CD4-positive, CD25-positive, alpha-beta regulatory T cell (primary cell): ENCODE results near the gene DHRS13. TPM values are rescaled to one million over a fixed set of nuclear protein-coding genes. Genes with fewer than 3 reads are reported as not detected.
A peak's percentile ranks its signal among the peaks of the same experiment; 100 is the strongest.
"Not testable (repeated sequence)": the region's sequence is repeated elsewhere in the genome, so short reads cannot be mapped to it uniquely, and the experiment has no call there.

Source experiments
- ATAC-seq, 2 donors: fragments of 150-1000 bp; cut with Tn5 transposase; one replicate each; pipeline ENCODE4 v1.10.0; 2021; ENCODE audit warnings: low read depth in 2 of 2, moderate number of reproducible peaks in 2 of 2, moderate library complexity in 1 of 2
- DNase-seq, 3 donors: peaks; one replicate each; pipeline versions ENCODE4 v3.0.0 to v3.0.0-alpha.2; 2012 to 2022; ENCODE audit warnings: mixed read lengths in 1 of 3
- H3K27ac ChIP-seq: one replicate; pipeline ENCODE4 v1.7.0; 2013; ENCODE audit warnings: mild to moderate bottlenecking, low read length; ENCODE audit not compliant: insufficient read depth, poor library complexity, severe bottlenecking
- H3K27me3 ChIP-seq: one replicate; pipeline ENCODE4 v1.7.0; 2013; ENCODE audit warnings: low read length; ENCODE audit not compliant: control insufficient read depth, insufficient read depth
- H3K36me3 ChIP-seq: one replicate; pipeline ENCODE4 v1.7.0; 2013; ENCODE audit warnings: mild to moderate bottlenecking, low read length, moderate library complexity; ENCODE audit not compliant: control insufficient read depth, insufficient read depth
- H3K4me1 ChIP-seq: 2 replicates; pipeline ENCODE4 v1.7.0; 2013; ENCODE audit warnings: mild to moderate bottlenecking, low read length; ENCODE audit not compliant: insufficient read depth, control insufficient read depth, poor library complexity, severe bottlenecking
- H3K4me3 ChIP-seq: one replicate; pipeline ENCODE4 v1.7.0; 2013; ENCODE audit warnings: low read depth, mild to moderate bottlenecking, low read length, moderate library complexity
- H3K9me3 ChIP-seq, 2 experiments: 1 replicate in 1 of 2; 2 replicates in 1 of 2; pipeline ENCODE4 v1.7.0; 2013; ENCODE audit warnings: low read length in 2 of 2, mild to moderate bottlenecking in 1 of 2, moderate library complexity in 1 of 2; ENCODE audit not compliant: control insufficient read depth in 2 of 2
- H3K27ac Mint-ChIP-seq, 3 donors: one replicate each; pipeline ENCODE4 v1.8.0; 2020 to 2022; ENCODE audit warnings: mild to moderate bottlenecking in 3 of 3, mixed read lengths in 3 of 3, moderate library complexity in 2 of 3
- H3K27me3 Mint-ChIP-seq: one replicate; pipeline ENCODE4 v1.8.0; 2022; ENCODE audit warnings: mild to moderate bottlenecking, mixed read lengths
- H3K36me3 Mint-ChIP-seq: one replicate; pipeline ENCODE4 v1.8.0; 2020; ENCODE audit warnings: mixed read lengths
- H3K4me1 Mint-ChIP-seq, 4 donors: one replicate each; pipeline ENCODE4 v1.8.0; 2020 to 2022; ENCODE audit warnings: mixed read lengths in 4 of 4, mild to moderate bottlenecking in 1 of 4
- H3K4me3 Mint-ChIP-seq, 4 donors: one replicate each; pipeline ENCODE4 v1.8.0; 2020 to 2022; ENCODE audit warnings: mild to moderate bottlenecking in 4 of 4, mixed read lengths in 4 of 4, moderate library complexity in 3 of 4
- H3K9me3 Mint-ChIP-seq, 7 donors: one replicate each; pipeline ENCODE4 v1.8.0; 2020 to 2022; ENCODE audit warnings: mixed read lengths in 7 of 7, mild to moderate bottlenecking in 3 of 7, moderate library complexity in 2 of 7
- polyA plus RNA-seq, 4 donors: library from polyadenylated mRNA; unstranded; fragments of 300-500 nt; fragmentation: Illumina TruSeq; gene quantifications; one replicate each; pipeline ENCODE4 v1.2.3, GENCODE V29; 2021
- total RNA-seq: library from RNA; stranded (reverse); gene quantifications from one replicate; pipeline ENCODE4 v1.2.3, GENCODE V29; 2022

The DHRS13 gene
- total and polyA plus RNA-seq, 5 donors from 2014 or later = 15.0 to 21.1 (median 18.8) TPM

DNA sequence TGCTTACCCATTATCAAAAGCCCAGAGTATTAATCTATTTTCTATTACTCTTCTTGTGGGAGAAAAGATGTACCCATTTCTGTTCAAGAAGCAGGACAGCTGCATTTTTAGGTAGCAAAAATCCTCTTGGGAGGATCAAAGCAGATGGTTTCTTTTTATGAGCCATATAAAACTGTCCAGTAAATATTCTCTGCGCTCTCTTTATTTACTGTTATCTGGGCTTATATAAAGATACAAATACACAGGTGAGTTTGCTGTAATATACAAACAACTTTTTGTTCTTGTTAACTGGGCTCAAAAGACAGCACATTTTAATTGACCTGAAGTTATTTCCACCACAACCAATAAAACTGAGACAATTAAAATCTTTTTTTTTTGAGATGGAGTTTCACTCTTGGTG is 38.4 kb upstream of the DHRS13 start:
- Mint-ChIP-seq H3K9me3 (peaks cover 0 to 1% (median 0%) of the 10 kb centered on the region in 7 donors), H3K4me1 (peaks cover 60 to 93% (median 76%) of the 10 kb centered on the region in 4 donors), H3K27me3 (no peaks in the 10 kb centered on the region), H3K27ac (no peak overlapping the region), H3K4me3 (no peak overlapping the region), H3K36me3 (peaks cover 34% of the 10 kb centered on the region)
- Histone ChIP-seq H3K4me3 (no peak overlapping the region), H3K4me1 (peaks cover 76% of the 10 kb centered on the region), H3K9me3 (no peaks in the 10 kb centered on the region), H3K27ac (no peak overlapping the region), H3K27me3 (no peaks in the 10 kb centered on the region), H3K36me3 (peaks cover 41% of the 10 kb centered on the region)
- DNase-seq (no peak), ATAC-seq (no peak)

DNA sequence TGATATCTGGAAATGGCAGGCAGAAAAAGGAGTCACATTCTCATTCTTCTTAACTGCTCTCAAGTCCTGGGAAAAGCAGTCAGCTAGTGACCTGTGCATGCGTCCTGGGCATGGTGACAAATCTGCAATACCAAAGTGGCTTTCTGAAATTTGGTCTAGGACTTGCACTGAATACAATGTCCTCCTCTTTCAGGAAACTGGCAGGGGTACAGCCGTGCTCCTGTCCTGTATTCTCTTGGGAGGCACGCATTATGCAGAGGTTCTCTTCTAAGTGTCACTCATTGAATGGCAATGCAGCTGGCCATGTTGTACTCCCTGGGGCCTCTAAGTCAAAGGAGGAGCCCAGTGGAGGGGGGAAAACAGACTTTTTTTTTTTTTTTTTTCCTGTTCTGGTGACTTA is 37.8 kb upstream of the DHRS13 start:
- no peak overlapping the region for H3K27ac ChIP-seq
- Mint-ChIP-seq H3K4me3 (peak overlapping the region in 3 of 4 donors; percentile 5 to 59 (median 52)), H3K4me1 (peaks cover 60 to 93% (median 76%) of the 10 kb centered on the region in 4 donors), H3K9me3 (peaks cover 0 to 1% (median 0%) of the 10 kb centered on the region in 7 donors), H3K36me3 (peaks cover 33% of the 10 kb centered on the region), H3K27me3 (no peaks in the 10 kb centered on the region), H3K27ac (peak overlapping the region; percentile 38 to 66 (median 51))
- ATAC-seq (no peak), DNase-seq (no peak)
- H3K27me3 ChIP-seq = no peaks in the 10 kb centered on the region
- H3K9me3 ChIP-seq = no peaks in the 10 kb centered on the region
- H3K4me3 ChIP-seq = peak overlapping the region; percentile 46
- H3K4me1 ChIP-seq = peaks cover 76% of the 10 kb centered on the region
- H3K36me3 ChIP-seq = peaks cover 41% of the 10 kb centered on the region

DNA sequence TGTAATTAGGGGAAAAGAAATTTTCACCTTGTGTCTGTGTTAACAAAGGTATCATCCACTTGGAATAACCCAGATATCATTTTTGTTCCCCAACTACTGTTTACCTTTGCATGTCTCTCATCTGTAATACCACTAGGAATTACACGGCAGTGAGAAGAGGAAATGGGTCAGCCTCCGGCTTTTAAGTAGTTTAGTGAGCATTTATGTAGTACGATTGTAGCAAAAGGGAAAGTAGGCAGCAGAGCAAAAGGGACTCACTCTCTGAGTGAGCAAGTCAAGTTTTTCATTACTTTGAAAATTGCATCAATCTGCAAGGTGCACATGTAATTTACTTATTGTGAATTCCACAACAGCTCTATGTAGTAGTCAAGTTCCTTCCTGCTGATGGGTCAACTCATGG is 37.3 kb upstream of the DHRS13 start:
- H3K9me3 ChIP-seq = no peaks in the 10 kb centered on the region
- Mint-ChIP-seq H3K4me1 (peaks cover 57 to 93% (median 74%) of the 10 kb centered on the region in 4 donors), H3K9me3 (peaks cover 0 to 1% (median 0%) of the 10 kb centered on the region in 7 donors), H3K27ac (peak overlapping the region; percentile 20 to 51 (median 38)), H3K27me3 (no peaks in the 10 kb centered on the region), H3K4me3 (peak overlapping the region in 3 of 4 donors; percentile 17 to 59 (median 52)), H3K36me3 (peaks cover 28% of the 10 kb centered on the region)
- H3K4me1 ChIP-seq = peaks cover 77% of the 10 kb centered on the region
- no peaks in the 10 kb centered on the region for H3K27me3 ChIP-seq
- ATAC-seq = no peak
- H3K27ac ChIP-seq = no peak overlapping the region
- H3K4me3 ChIP-seq = peak overlapping the region; percentile 46
- peak in 1 of 3 donors; percentile 25 for DNase-seq
- H3K36me3 ChIP-seq = peaks cover 36% of the 10 kb centered on the region

DNA sequence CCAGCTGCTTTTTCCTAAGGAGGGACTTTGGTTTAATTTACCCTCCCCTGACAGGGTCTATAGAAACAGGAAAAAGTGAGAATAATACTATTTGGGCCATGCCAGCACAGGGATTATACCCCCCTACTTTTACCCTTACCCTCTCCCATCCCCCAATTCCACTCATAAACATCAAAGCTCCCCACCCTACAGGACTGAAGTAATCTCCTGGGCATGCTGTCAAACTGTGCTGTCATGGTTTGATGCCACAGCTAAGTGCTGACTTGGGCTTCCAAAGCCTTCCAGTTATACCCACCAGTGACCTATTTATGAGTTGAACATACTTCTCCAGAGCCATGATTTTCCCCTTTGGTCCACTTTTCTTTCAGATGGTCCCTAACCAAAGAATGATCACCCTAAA is 35.7 kb upstream of the DHRS13 start:
- Histone ChIP-seq H3K27me3 (no peaks in the 10 kb centered on the region), H3K27ac (no peak overlapping the region), H3K36me3 (peaks cover 30% of the 10 kb centered on the region), H3K9me3 (no peaks in the 10 kb centered on the region), H3K4me3 (no peak overlapping the region), H3K4me1 (peaks cover 67% of the 10 kb centered on the region)
- H3K27me3 Mint-ChIP-seq = no peaks in the 10 kb centered on the region
- peak overlapping the region in 2 of 4 donors; percentile 31 to 54 for H3K4me3 Mint-ChIP-seq
- peak overlapping the region; percentile 51 to 77 (median 59) for H3K27ac Mint-ChIP-seq
- H3K36me3 Mint-ChIP-seq = peaks cover 27% of the 10 kb centered on the region
- H3K9me3 Mint-ChIP-seq = peaks cover 0 to 1% (median 0%) of the 10 kb centered on the region in 7 donors
- DNase-seq (no peak), ATAC-seq (no peak)
- peaks cover 50 to 89% (median 71%) of the 10 kb centered on the region in 4 donors for H3K4me1 Mint-ChIP-seq

DNA sequence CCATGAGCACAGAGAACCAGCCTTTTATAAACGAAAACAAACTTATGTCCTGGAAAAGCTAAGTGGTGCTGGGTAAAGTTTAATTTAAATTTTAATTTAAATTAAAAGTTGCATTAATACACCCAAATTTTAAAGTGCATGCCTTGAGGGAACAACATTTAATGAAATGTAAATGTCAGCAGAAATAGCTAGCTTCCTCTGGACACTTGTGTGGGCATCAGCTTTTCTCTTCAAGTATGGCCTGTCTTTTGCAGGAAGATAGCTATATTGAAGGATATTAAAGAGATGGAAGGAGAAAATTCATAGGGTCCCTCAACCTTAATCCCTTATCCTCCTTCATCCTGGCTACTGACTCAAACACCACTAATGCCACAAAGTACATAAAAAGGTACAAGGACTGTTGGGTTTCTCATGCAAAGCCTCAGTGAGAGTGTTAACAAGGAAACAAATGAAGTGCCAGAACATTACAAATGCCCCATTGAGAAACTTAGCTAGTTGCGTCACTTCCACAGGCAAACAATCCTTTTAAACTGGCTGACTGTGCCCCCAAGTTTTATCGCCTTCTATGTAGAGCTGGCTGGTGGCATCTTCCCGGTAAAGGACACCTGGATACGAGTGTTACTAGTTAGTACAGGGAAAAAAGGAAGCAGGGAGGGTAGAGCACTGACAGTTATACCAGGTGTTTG is 34.3 kb upstream of the DHRS13 start:
- DNase-seq (no peak), ATAC-seq (no peak)
- H3K4me3 ChIP-seq = peak overlapping the region; percentile 29
- peak overlapping the region in 2 of 4 donors; percentile 48 to 51 for H3K4me3 Mint-ChIP-seq
- H3K27ac Mint-ChIP-seq = peak overlapping the region; percentile 33 to 89 (median 89)
- no peaks in the 10 kb centered on the region for H3K27me3 ChIP-seq
- H3K36me3 Mint-ChIP-seq = peaks cover 21% of the 10 kb centered on the region
- no peaks in the 10 kb centered on the region for H3K9me3 ChIP-seq
- H3K27ac ChIP-seq = no peak overlapping the region
- H3K27me3 Mint-ChIP-seq = no peaks in the 10 kb centered on the region
- peaks cover 0 to 1% (median 0%) of the 10 kb centered on the region in 7 donors for H3K9me3 Mint-ChIP-seq
- peaks cover 56 to 92% (median 72%) of the 10 kb centered on the region in 4 donors for H3K4me1 Mint-ChIP-seq
- peaks cover 25% of the 10 kb centered on the region for H3K36me3 ChIP-seq
- peaks cover 62% of the 10 kb centered on the region for H3K4me1 ChIP-seq

DNA sequence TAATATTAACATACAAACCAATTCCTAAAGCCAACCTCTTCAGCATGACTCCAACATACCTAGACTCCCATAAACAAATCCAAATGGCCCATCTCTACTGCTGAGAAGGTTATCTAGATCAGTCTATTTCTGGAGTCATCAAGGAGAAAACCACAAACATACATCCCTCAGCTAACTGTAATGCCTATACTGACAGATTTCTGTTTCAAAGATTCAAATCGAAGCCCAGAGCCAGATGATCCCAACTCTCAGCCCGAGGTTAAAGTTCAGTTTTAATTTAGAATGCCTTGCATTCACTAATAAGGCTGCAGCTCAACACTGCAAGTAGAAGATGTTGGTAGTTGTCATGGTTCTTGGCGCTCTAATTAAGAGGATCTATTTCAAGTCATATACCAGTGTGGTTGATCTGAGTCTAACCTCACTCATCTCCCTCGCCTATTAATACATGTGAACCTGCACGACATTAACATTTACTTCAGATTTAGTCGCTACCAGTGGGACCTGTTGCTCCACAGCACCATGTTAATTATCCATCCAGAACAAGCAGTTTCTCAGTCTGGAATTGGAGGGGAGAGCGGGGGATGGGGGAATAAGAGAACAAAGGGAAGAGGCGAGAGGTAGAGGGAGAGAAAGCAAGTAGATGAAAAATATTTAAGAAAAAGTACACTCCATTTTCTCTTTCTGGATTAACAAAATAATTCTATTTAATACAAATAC is 33.0 kb upstream of the DHRS13 start:
- peaks cover 21% of the 10 kb centered on the region for H3K36me3 Mint-ChIP-seq
- H3K27me3 Mint-ChIP-seq = no peaks in the 10 kb centered on the region
- Histone ChIP-seq H3K27me3 (no peaks in the 10 kb centered on the region), H3K9me3 (no peaks in the 10 kb centered on the region), H3K36me3 (peaks cover 18% of the 10 kb centered on the region), H3K4me3 (peak overlapping the region; percentile 57), H3K4me1 (peaks cover 52% of the 10 kb centered on the region), H3K27ac (no peak overlapping the region)
- DNase-seq (no peak), ATAC-seq (no peak)
- H3K9me3 Mint-ChIP-seq = peaks cover 0 to 1% (median 0%) of the 10 kb centered on the region in 7 donors
- H3K4me1 Mint-ChIP-seq = peaks cover 47 to 89% (median 71%) of the 10 kb centered on the region in 4 donors
- peak overlapping the region in 3 of 4 donors; percentile 0 to 70 (median 48) for H3K4me3 Mint-ChIP-seq
- H3K27ac Mint-ChIP-seq = peak overlapping the region; percentile 32 to 89 (median 69)

DNA sequence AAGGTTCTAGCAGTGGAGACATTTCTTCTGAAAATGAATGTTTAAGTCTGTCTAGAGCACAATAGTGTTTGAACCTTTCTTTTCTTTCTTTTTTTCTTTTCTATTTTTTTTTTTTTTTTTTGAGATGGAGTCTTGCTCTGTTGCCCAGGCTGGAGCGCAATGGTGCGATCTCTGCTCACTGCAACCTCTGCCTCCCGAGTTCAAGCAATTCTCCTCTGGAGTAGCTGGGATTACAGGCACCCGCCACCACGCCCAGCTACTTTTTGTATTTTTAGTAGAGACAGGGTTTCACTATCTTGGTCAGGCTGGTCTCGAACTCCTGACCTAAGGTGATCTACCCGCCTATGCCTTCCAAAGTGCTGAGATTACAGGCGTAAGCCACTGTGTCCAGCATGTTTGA is 31.6 kb upstream of the DHRS13 start:
- peaks cover 18% of the 10 kb centered on the region for H3K36me3 Mint-ChIP-seq
- Histone ChIP-seq H3K4me1 (peaks cover 51% of the 10 kb centered on the region), H3K36me3 (peaks cover 11% of the 10 kb centered on the region)
- not testable (repeated sequence) for H3K4me3 ChIP-seq, H3K9me3 ChIP-seq, DNase-seq, H3K27me3 Mint-ChIP-seq, H3K27ac ChIP-seq, H3K9me3 Mint-ChIP-seq, H3K27me3 ChIP-seq, ATAC-seq
- H3K4me3 Mint-ChIP-seq = peak overlapping the region in 1 of 4 donors; percentile 44
- H3K4me1 Mint-ChIP-seq = peaks cover 48 to 88% (median 67%) of the 10 kb centered on the region in 4 donors
- H3K27ac Mint-ChIP-seq = peak overlapping the region; percentile 59 to 89 (median 77)
